H54 (cell line): ENCODE data around the gene C9orf50.
"Not testable (repeated sequence)": the region's sequence is repeated elsewhere in the genome, so short reads cannot be mapped to it uniquely, and the experiment has no call there.

ENCODE experiments used
- DNase-seq: peaks from one replicate; pipeline ENCODE4 v3.0.0; 2011; ENCODE audit warnings: low spot score, mixed read lengths; ENCODE audit not compliant: insufficient read length
- FAIRE-seq: peaks from 3 replicates; lab custom pipeline; 2011; peaks lifted over from hg19 to GRCh38; lab: Jason Lieb, UNC
- POLR2A ChIP-seq: IDR thresholded peaks from 2 replicates; pipeline ENCODE4 v1.6.1; 2011; ENCODE audit warnings: low read depth, mild to moderate bottlenecking, low read length

Gene C9orf50

DNA sequence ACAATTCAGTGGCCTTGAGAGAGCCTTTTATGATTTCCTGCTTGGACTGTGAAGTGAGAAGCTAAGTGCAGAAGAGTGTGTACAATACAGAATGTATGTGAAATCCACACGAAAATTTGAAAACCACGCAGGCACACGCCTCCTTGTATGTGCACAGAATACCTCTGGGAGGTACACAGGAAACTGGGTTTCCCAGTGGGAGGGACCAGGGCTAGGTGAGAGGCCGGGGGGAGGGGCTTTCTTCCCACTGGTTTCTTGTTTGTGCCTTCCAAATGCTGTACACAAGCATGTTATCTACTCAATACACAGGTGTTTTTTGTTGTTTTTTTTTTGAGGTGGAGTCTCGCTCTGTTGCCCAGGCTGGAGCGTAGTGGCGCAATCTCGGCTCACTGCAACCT is 16.1 kb downstream of the C9orf50 start:
- DNase-seq (no peak), FAIRE-seq (no peak)
- no peak for TF ChIP-seq POLR2A

DNA sequence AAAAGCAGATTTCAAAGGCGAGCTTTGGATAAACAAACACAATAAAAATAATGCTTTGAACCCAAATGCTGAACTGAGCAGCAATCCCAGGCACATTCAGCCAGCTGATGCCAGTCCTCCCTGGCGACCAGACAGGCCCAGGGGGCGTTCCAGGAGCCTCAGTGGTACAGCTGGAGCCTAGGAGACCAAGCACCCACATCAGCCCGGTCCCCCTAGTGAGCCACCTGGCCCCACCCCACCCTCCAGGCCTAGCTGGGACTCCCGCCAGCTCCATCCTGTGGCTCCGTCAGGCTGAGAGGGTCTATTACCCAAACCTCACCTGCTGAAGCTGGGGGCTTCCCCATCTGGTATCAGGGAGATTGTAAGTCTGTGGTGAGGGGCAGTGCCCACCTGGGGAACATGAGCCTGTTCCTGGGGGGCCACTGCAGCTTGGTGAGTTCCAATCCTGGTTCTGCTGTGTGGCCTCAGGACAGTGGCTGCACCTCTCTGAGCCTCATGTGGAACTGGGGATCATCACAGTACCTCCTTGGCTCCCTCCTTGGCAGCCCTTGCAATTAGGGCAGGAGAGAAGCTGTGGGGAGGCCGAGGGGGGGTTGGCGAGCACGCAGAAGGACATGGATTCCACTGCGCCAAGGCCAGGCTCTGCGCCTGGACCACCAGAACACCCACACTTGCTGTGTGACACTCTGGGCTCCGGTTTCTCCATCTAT is 16.7 kb downstream of the C9orf50 start:
- DNase-seq = no peak
- no peak for FAIRE-seq
- TF ChIP-seq POLR2A = no peak

DNA sequence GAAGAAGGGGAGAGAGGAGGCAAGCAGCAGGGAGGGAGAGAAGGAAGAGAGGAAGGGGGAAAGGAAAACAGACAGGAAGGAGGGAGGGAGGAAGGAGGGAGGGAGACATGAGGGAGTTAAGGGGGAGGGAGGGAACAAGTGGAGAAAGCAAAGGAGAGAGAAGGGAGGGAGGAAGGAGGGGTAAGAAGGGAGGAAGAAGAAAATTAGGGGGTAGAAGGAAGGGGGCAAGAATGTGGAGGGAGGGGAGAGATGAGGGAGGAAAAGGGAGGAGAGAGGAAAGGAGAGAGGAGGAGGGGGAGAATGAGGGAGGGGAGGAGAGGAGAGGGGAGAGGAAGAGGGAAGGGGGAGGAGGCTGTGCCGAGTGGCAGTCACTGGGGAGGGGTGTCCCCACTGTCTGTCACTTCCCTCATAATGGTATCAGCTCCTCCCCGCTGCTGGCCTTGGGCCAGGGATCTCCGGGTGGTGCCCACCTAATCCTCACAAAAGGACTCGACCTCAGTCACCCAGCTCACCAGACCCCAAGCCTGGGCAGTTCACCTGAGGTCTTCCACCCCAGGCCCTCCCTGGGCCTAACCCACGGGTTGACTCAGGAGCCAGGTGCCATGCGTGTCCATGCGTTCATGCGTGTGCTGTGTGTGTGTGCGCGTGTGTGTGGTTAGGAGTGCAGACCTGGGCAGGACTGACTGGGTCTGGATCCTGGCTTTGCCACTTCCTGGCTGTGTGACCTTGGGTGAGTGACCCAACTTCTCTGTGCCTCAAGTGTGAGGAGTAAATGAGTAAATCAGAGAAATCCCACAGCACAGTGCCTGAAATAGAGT is 18.1 kb downstream of the C9orf50 start:
- FAIRE-seq (no peak), DNase-seq (no peak)
- TF ChIP-seq POLR2A = no peak

DNA sequence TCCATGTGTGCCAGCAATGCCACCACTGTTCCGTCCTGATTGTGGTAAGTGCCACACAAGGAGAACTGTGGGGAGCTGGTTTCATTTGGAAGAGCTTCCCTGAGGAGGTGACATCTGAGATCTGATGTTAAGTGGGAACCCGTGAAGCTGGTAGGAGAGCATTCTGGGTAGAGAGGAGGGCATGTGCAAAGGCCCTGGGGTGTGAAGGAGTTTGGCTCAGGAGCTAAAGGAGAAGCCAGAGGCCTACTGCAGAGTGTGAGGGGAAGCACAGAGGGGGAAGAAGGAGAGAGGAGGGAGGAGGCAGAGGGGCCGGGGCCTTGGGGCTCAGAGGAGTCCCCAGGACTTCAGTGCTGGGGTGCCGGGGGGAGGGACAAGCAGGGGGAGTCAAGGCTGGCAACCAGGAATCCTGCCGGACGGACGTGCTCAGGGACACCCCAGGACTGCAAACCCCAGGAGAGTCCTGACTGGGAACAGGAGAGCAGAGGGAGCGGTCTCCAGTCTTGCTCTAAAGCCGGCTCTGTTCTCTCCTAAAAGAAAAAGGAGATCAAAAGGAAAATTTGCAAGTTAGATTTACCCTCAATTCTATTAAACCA is 19.7 kb downstream of the C9orf50 start:
- TF ChIP-seq POLR2A = no peak
- FAIRE-seq (no peak), DNase-seq (no peak)

DNA sequence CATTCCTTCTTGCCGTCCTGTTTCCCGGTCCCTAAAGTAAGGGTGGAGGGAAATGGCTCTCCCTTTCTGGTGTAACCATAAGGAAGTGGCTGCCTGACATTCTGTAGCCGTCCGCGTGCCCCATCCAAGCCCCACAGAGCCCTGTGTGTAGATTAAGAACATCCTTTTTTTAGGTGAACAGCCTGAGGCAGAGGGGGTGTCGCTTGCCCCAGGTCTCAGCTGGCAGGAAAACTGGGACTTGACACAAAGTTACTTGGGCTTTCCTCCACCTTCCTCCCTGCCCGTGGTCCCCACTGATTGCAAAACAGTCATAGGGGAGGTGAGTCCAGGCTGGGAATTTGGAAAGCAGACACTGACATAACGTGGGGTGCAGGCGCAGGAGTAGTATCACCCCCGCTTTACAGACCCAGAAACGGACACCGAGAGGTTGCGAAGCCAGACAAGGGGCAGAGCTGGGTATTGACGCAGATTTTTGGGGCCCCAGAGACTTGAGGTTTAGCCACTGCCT is 22.8 kb downstream of the C9orf50 start:
- no peak for TF ChIP-seq POLR2A
- no peak for DNase-seq
- no peak for FAIRE-seq

DNA sequence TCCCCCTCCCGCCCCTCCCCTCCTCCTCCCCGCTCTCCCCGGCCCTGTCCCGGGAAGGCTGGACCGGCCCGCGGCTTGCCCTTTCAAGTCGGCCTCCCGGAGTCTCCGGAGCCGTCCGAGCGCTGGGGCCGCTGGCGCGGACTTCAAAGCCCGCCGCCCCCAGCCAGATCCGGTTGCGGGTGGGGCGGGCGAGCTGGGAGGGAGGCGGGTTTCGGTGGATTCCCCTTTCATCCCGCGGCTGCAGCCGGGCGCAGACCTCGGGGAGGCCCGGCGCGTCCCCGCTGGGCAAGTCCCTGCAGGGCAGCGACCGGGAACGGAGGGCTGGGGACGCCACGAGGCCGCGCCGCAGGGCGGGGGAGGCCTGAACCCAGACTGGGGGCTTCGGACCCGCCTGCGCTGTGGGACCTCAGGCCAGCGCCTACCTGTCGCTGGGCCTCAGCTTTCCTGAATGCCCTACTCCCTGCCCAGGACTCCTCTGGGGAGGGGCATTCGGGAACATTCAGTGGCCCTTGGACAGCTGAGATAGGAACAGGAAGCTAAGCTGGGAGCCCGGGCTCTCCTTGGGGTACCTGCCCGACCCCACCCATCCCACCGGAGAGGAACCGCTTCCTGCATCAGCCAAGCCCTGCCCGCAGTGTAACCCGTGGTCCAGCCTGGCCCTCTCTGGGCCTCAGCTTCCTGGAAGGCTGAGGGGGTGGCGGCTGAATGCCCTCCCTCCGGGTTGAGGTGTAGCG is 23.4 kb downstream of the C9orf50 start:
- TF ChIP-seq POLR2A = no peak
- DNase-seq (no peak), FAIRE-seq (no peak)

DNA sequence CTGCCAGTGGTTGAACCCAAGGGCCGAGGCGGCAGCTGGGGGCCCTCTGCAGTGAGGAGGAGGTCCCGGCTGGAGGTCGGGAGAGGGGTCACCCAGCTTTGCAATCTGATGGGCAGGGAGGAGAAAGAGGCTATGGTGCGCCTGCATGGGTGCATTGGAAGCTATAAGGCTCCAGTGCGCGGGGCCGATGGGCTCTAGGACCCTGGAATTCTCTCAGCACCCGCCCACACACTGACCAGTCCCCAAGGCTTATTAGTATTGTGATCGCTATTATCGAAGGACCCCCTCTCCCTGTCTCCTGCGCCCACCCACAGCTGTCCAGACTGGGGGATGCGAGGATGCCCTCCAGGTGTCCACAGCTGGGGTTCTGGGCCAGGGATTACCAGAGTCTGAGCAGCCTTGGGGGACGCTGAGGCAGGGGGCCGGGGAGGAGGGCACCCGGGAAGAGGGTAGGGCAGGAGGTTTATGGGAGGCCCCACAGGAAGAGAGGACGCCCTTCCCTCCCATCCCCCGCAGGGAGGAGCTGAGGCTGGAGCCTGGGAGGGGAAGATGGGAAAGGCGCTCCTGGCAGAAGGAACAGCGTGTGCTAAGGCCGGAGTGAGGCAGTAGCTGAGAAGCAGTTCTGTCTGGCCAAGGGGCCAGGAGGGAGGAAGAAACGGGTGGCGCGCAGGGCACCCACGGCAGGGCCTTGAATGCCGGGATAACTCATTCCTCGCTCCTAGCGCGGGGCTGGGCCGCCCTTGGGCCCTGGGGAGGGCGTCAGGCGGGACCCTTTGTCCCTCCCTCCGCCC is 24.2 kb downstream of the C9orf50 start:
- DNase-seq (no peak), FAIRE-seq (no peak)
- TF ChIP-seq POLR2A = no peak

DNA sequence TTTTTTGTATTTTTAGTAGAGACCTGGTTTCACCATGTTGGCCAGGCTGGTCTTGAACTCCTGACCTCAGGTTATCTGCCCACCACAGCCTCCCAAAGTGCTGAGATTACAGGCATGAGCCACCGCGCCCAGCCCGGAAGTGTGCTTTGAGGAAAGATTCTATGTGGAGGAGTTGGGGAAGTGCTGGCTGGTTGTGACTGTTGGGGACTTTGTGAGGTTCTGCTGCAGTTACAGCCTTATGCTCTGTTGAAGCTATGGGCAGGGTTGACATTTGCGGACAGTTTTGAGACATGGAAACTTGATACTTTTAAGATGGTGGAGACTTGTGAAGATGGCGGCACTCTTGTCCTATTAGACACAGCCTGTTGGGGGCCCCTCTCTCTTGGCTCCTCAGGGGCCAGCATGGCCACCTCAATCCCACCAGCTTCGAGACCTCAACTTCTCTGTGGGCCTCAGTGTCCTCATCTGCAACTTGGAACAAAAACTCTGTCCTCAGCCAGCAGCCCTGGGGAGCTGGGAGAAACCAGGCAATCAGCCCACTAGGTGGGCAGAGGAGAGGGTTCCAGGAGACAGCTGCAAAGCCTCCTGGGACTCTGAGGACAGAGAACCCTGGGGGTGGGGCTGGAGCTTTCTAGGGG is 24.9 kb downstream of the C9orf50 start:
- no peak for FAIRE-seq
- DNase-seq = no peak
- no peak for TF ChIP-seq POLR2A

DNA sequence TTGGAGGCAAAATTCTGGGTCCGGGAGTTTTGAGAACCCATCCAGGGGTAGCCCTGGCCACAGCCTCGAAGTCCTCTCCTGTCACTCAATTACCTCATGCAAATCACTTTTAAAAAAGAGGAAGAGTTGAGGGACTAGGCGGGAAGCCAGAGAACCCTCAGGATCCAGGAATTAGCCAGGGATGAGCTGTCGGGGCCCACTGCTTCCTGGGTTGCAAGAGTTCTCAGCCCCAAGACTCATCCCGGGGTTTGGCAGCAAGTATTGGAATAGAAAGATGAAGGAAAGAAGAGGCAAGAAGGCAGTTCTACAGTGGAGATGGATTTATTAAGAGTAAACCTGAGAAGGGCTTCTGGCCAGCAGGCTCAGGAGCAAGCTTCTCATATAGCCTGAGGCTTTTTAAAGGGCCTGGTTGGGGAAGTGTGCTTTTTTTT is 25.6 kb downstream of the C9orf50 start:
- no peak for DNase-seq

DNA sequence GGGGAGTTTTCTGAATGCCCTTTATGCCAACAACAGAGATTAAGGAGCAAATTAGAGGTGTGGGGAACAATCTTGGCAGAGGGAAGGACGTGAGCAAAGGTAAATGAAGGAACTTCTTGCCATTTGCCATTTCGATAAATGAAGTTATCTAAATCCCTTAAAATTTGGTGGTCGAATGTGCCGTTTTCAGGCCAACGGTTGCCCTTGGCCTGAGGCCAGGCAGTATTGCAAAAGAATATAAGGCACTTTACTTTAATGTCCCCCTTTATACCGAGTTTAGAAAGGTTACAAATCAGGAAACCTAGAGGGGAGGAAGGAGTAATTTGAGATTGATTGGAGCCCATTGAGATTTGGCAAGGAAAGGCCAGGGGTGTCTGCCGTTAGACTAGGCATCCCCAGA is 26.3 kb downstream of the C9orf50 start:
- DNase-seq (no peak), FAIRE-seq (no peak)
- no peak for TF ChIP-seq POLR2A

More for the DNA sequence above, 25.6 kb downstream of the C9orf50 start:
- no peak for TF ChIP-seq POLR2A
- no peak for FAIRE-seq

DNA sequence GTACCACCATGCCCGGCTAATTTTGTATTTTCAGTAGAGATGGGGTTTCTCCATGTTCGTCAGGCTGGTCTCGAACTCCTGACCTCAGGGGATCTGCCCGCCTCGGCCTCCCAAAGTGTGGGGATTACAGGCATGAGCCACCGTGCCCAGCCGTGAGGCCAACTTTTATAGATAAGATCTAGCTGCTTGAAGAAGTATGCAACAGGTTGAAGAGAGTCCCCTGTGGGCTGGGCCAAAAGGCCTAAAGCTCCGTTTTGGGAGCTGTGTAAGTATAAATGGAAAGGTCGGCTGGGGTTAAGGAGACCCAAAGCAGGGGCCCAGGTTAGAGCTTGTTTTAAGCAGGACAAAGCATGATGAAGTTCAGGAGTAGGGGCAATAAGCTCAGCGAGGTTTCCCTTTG is 28.1 kb downstream of the C9orf50 start:
- DNase-seq, FAIRE-seq: not testable (repeated sequence)

DNA sequence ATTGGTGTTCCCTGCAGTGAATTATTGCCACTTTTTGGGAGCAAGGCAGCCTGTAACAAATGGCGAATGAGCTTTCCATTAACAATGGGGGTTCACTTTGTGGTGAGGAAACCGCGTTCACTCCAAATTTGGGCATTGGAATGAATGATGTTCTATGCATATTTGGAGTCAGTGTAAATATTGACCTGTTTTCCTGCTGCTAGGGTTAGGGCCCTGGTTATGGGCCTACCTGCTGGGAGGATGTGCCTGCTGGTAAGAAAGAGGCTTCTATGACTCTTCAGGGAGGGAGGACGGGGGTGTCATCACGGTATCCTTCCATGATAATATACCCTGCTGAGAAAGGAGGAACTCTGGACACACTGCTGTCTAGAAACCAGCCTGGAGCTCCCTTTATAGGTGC is 29.0 kb downstream of the C9orf50 start:
- no peak for FAIRE-seq
- TF ChIP-seq POLR2A = no peak
- DNase-seq = no peak
